Adrenal gland (tissue), 5 donors: ENCODE measurements around the gene TPM2.
"Not testable (repeated sequence)": the region's sequence is repeated elsewhere in the genome, so short reads cannot be mapped to it uniquely, and the experiment has no call there.

Experiments
- POLR2A ChIP-seq, 2 donors: fragments of 450-650 bp; IDR thresholded peaks; one replicate each; pipeline ENCODE4 v1.6.1; 2017; ENCODE audit warnings: antibody characterized with exemption in 2 of 2, mild to moderate bottlenecking in 2 of 2, moderate library complexity in 1 of 2
- TF ChIP-seq, protein P1 (sequence below), 6 experiments: fragments of 450-650 bp in 4 of 6; fragments of 200-600 bp in 2 of 6; sonication (generic) in 1 of 6; IDR thresholded peaks; 1 replicate in 5 of 6; 2 replicates in 1 of 6; pipeline versions ENCODE4 v1.5.1 to v1.8.0; 2016 to 2021; ENCODE audit warnings: antibody characterized with exemption in 6 of 6, mild to moderate bottlenecking in 2 of 6, moderate library complexity in 1 of 6
- donor health status: DM: no; HTN: no; CAD: no.

DNA sequence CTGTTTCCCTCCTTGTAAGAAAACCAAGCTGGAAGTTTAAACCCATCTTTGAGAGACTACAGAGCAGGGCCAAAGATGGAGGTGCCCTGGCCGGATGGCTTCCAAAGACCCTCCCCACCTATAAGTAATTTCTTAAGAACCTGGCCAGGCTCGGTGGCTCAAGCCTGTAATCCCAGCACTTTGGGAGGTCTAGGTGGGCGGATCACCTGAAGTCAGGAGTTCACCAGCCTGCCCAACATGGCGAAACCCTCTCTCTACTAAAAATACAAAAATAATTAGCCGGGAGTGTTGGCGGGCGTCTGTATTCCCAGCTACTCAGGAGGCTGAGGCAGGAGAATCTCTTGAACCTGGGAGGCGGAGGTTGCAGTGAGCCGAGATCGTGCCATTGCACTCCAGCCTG is 44.0 kb downstream of the TPM2 start:
- TF ChIP-seq, protein P1, sequence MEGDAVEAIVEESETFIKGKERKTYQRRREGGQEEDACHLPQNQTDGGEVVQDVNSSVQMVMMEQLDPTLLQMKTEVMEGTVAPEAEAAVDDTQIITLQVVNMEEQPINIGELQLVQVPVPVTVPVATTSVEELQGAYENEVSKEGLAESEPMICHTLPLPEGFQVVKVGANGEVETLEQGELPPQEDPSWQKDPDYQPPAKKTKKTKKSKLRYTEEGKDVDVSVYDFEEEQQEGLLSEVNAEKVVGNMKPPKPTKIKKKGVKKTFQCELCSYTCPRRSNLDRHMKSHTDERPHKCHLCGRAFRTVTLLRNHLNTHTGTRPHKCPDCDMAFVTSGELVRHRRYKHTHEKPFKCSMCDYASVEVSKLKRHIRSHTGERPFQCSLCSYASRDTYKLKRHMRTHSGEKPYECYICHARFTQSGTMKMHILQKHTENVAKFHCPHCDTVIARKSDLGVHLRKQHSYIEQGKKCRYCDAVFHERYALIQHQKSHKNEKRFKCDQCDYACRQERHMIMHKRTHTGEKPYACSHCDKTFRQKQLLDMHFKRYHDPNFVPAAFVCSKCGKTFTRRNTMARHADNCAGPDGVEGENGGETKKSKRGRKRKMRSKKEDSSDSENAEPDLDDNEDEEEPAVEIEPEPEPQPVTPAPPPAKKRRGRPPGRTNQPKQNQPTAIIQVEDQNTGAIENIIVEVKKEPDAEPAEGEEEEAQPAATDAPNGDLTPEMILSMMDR (IDR thresholded peaks at IDR 0.05) = not testable (repeated sequence)
- not testable (repeated sequence) for TF ChIP-seq POLR2A (IDR thresholded peaks at IDR 0.05)
